MCF 10A (cell line): ENCODE data around the gene DLGAP5. TPM values are rescaled to one million over a fixed set of nuclear protein-coding genes. Genes with fewer than 3 reads are reported as not detected.
A peak's percentile ranks its signal among the peaks of the same experiment; 100 is the strongest.

ENCODE experiments used
- BruUV-seq: library from RNA; stranded (reverse); fragments of 400-500 nt; replicated peaks from 2 replicates; lab custom pipeline; 2021; lab: Mats Ljungman, UMichigan
- CTCF ChIA-PET: fragments of 300-600 bp; sonication (Branson Sonifier 250); formaldehyde crosslinking; extraction: SDS; loops from one replicate; lab custom pipeline; 2021; ENCODE audit warnings: antibody characterized with exemption, inconsistent platforms; lab: Yijun Ruan, JAX
- POLR2A ChIA-PET: fragments of 300-600, 350-650 bp; sonication (Branson Sonifier 250); formaldehyde crosslinking; extraction: SDS; loops from one replicate; lab custom pipeline; 2020; ENCODE audit warnings: antibody characterized with exemption, inconsistent platforms; lab: Yijun Ruan, JAX
- DNase-seq: peaks from one replicate; pipeline ENCODE4 v3.0.0-alpha.2; 2018; ENCODE audit not compliant: unreplicated experiment
- H3K27ac Mint-ChIP-seq: one replicate; pipeline ENCODE4 v1.8.0; 2022; ENCODE audit warnings: mild to moderate bottlenecking, low read depth, mixed read lengths; ENCODE audit not compliant: unreplicated experiment
- H3K27me3 Mint-ChIP-seq: one replicate; pipeline ENCODE4 v1.8.0; 2022; ENCODE audit warnings: mixed read lengths; ENCODE audit not compliant: insufficient read depth, unreplicated experiment
- H3K36me3 Mint-ChIP-seq: one replicate; pipeline ENCODE4 v1.8.0; 2022; ENCODE audit warnings: mild to moderate bottlenecking, moderate library complexity, mixed read lengths; ENCODE audit not compliant: insufficient read depth, unreplicated experiment
- H3K4me1 Mint-ChIP-seq: one replicate; pipeline ENCODE4 v1.8.0; 2022; ENCODE audit warnings: mixed read lengths; ENCODE audit not compliant: insufficient read depth, unreplicated experiment
- H3K4me3 Mint-ChIP-seq: one replicate; pipeline ENCODE4 v1.8.0; 2022; ENCODE audit warnings: mild to moderate bottlenecking, moderate library complexity, mixed read lengths; ENCODE audit not compliant: unreplicated experiment
- H3K9me3 Mint-ChIP-seq: one replicate; pipeline ENCODE4 v1.8.0; 2022; ENCODE audit warnings: mixed read lengths; ENCODE audit not compliant: unreplicated experiment
- CTCF ChIP-seq: fragments of 200-600 bp; IDR thresholded peaks from one replicate; pipeline ENCODE4 v1.8.0; 2022; ENCODE audit warnings: antibody characterized with exemption, mild to moderate bottlenecking; ENCODE audit not compliant: unreplicated experiment
- intact Hi-C: fragments of 100-400 bp; cut with micrococcal nuclease; formaldehyde crosslinking; loops from 2 replicates; pipeline ENCODE4 v1.14.1; 2022
- total RNA-seq: library from RNA; stranded (reverse); gene quantifications from 2 replicates; pipeline ENCODE4 v1.2.3, GENCODE V29; 2022

The DLGAP5 gene
- total RNA-seq, 1 experiment from 2014 or later = 17.6 TPM

- intact Hi-C loops = no loop called here
- H3K4me3 Mint-ChIP-seq = peak overlapping the region; percentile 100
- ChIA-PET POLR2A (interaction anchor here (0.6 to 1.3 kb wide), 6 partner anchors 13 to 299 kb away, joined by 3 to 4 read pairs (median 3); no protein-coding TSS in a partner anchor), CTCF (no interaction called here)
- no peaks in the 10 kb centered on the region for H3K27me3 Mint-ChIP-seq
- DNase-seq = no peak
- no peak for TF ChIP-seq CTCF
- peaks cover 13% of the 10 kb centered on the region for H3K36me3 Mint-ChIP-seq
- H3K9me3 Mint-ChIP-seq = no peaks in the 10 kb centered on the region
- H3K4me1 Mint-ChIP-seq = peaks cover 24% of the 10 kb centered on the region
- no peak overlapping the region for H3K27ac Mint-ChIP-seq
- BruUV-seq = no TSS peak
Measured at GRCh38 chr14:55188686-55189295, 2.6 kb downstream of the DLGAP5 start.

- no peak for TF ChIP-seq CTCF
- intact Hi-C loops = no loop called here
- Mint-ChIP-seq H3K36me3 (peaks cover 23% of the 10 kb centered on the region), H3K27ac (no peak overlapping the region), H3K4me3 (no peak overlapping the region), H3K9me3 (no peaks in the 10 kb centered on the region), H3K27me3 (no peaks in the 10 kb centered on the region), H3K4me1 (no peaks in the 10 kb centered on the region)
- BruUV-seq = no TSS peak
- CTCF ChIA-PET = interaction anchor here (0.5 to 0.9 kb wide), 4 partner anchors 10 to 99 kb away, joined by 3 read pairs; no protein-coding TSS in a partner anchor
- POLR2A ChIA-PET = interaction anchor here (0.6 to 0.7 kb wide), 2 partner anchors 76 to 173 kb away, joined by 3 read pairs; no protein-coding TSS in a partner anchor
- DNase-seq = no peak
Measured at GRCh38 chr14:55180434-55180833, 11.0 kb downstream of the DLGAP5 start.

GRCh38 chr14:55180006-55180405 lies 11.4 kb downstream of the DLGAP5 start:
- Mint-ChIP-seq H3K4me1 (no peaks in the 10 kb centered on the region), H3K4me3 (no peak overlapping the region), H3K36me3 (peaks cover 23% of the 10 kb centered on the region), H3K27me3 (no peaks in the 10 kb centered on the region), H3K9me3 (no peaks in the 10 kb centered on the region), H3K27ac (no peak overlapping the region)
- ChIA-PET CTCF (interaction anchor here (0.6 kb wide), 1 partner anchor 95 kb away, joined by 3 read pairs; no protein-coding TSS in a partner anchor), POLR2A (interaction anchor here (0.6 kb wide), 1 partner anchor 77 kb away, joined by 3 read pairs; no protein-coding TSS in a partner anchor)
- intact Hi-C loops = no loop called here
- no peak for TF ChIP-seq CTCF
- BruUV-seq = no TSS peak
- no peak for DNase-seq

- DNase-seq = no peak
- no peaks in the 10 kb centered on the region for H3K27me3 Mint-ChIP-seq
- H3K4me1 Mint-ChIP-seq = no peaks in the 10 kb centered on the region
- H3K36me3 Mint-ChIP-seq = peaks cover 10% of the 10 kb centered on the region
- H3K4me3 Mint-ChIP-seq = no peak overlapping the region
- ChIA-PET POLR2A (interaction anchor here (0.8 to 1.8 kb wide), 3 partner anchors 9 to 119 kb away, joined by 3 to 6 read pairs (median 3); partner anchors contain the start of gene MAPK1IP1L), CTCF (interaction anchor here (0.7 to 0.8 kb wide), 2 partner anchors 10 kb away, joined by 3 to 4 read pairs; no protein-coding TSS in a partner anchor)
- H3K9me3 Mint-ChIP-seq = no peaks in the 10 kb centered on the region
- H3K27ac Mint-ChIP-seq = no peak overlapping the region
- intact Hi-C loops = no loop called here
- TF ChIP-seq CTCF = no peak
- BruUV-seq = no TSS peak
Measured at GRCh38 chr14:55170526-55170925, 20.9 kb downstream of the DLGAP5 start.
